GM12878 (cell line): ENCODE data around the gene DYNLL2. TPM values are rescaled to one million over a fixed set of nuclear protein-coding genes. Genes with fewer than 3 reads are reported as not detected.
A peak's percentile ranks its signal among the peaks of the same experiment; 100 is the strongest.

Experiments
- BACH1 ChIP-seq: fragments of 450-650 bp; IDR thresholded peaks from 2 replicates; pipeline ENCODE4 v1.6.1; 2017; ENCODE audit warnings: mild to moderate bottlenecking, borderline replicate concordance
- BHLHE40 ChIP-seq, 2 experiments: fragments of 450-650 bp in 1 of 2; IDR thresholded peaks; 2 replicates each; pipeline ENCODE4 v1.6.1; 2011 to 2017; ENCODE audit warnings: low read depth in 2 of 2, borderline replicate concordance in 1 of 2, improper control_type of control experiment in 1 of 2, low read length in 1 of 2, mild to moderate bottlenecking in 1 of 2
- CBX5 ChIP-seq: sonication (generic); IDR thresholded peaks from 2 replicates; pipeline ENCODE4 v1.6.1; 2016; ENCODE audit warnings: low read depth, moderate library complexity, mild to moderate bottlenecking, inconsistent platforms
- CREB1 ChIP-seq: IDR thresholded peaks from 2 replicates; pipeline ENCODE4 v1.6.1; 2012; ENCODE audit warnings: low read depth, mild to moderate bottlenecking, inconsistent platforms
- CREM ChIP-seq: IDR thresholded peaks from 2 replicates; pipeline ENCODE4 v1.6.1; 2014; ENCODE audit warnings: antibody characterized with exemption, low read depth
- DPF2 ChIP-seq: fragments of 450-650 bp; IDR thresholded peaks from 2 replicates; pipeline ENCODE4 v1.6.1; 2017; ENCODE audit warnings: mild to moderate bottlenecking
- GATAD2B ChIP-seq: fragments of 450-650 bp; conservative IDR thresholded peaks from 2 replicates; pipeline ENCODE4 v1.6.1; 2017; ENCODE audit warnings: low read depth, mild to moderate bottlenecking, moderate library complexity
- HDGF ChIP-seq: fragments of 450-650 bp; IDR thresholded peaks from 2 replicates; pipeline ENCODE4 v1.6.1; 2016; ENCODE audit warnings: antibody characterized with exemption
- IRF4 ChIP-seq: IDR thresholded peaks from 2 replicates; pipeline ENCODE4 v1.6.1; 2011; ENCODE audit warnings: low read depth, low read length
- KAT2A ChIP-seq: conservative IDR thresholded peaks from 2 replicates; pipeline ENCODE4 v1.6.1; 2011; ENCODE audit warnings: low read depth, low read length; ENCODE audit not compliant: control insufficient read depth
- LARP7 ChIP-seq: fragments of 450-650 bp; IDR thresholded peaks from 2 replicates; pipeline ENCODE4 v1.6.1; 2017; ENCODE audit warnings: mild to moderate bottlenecking
- NR2C1 ChIP-seq: fragments of 450-650 bp; IDR thresholded peaks from 2 replicates; pipeline ENCODE4 v1.6.1; 2017; ENCODE audit warnings: antibody characterized with exemption, mild to moderate bottlenecking, moderate library complexity
- RAD51 ChIP-seq: fragments of 450-650 bp; IDR thresholded peaks from 2 replicates; pipeline ENCODE4 v1.6.1; 2016; ENCODE audit warnings: moderate library complexity, mild to moderate bottlenecking, inconsistent platforms
- RFX5 ChIP-seq: IDR thresholded peaks from 2 replicates; pipeline ENCODE4 v1.6.1; 2011; ENCODE audit warnings: low read depth, low read length, improper control_type of control experiment
- SMARCA5 ChIP-seq: fragments of 450-650 bp; IDR thresholded peaks from 2 replicates; pipeline ENCODE4 v1.6.1; 2017; ENCODE audit warnings: mild to moderate bottlenecking
- SREBF1 ChIP-seq: IDR thresholded peaks from 2 replicates; pipeline ENCODE4 v1.6.1; 2012; ENCODE audit warnings: mild to moderate bottlenecking, low read length
- STAT1 ChIP-seq: fragments of 450-650 bp; conservative IDR thresholded peaks from 2 replicates; pipeline ENCODE4 v1.6.1; 2014; ENCODE audit warnings: antibody characterized with exemption, mild to moderate bottlenecking
- WRNIP1 ChIP-seq: IDR thresholded peaks from 2 replicates; pipeline ENCODE4 v1.6.1; 2011; ENCODE audit warnings: low read depth, low read length, improper control_type of control experiment, borderline replicate concordance
- ZNF24 ChIP-seq: fragments of 450-650 bp; IDR thresholded peaks from 2 replicates; pipeline ENCODE4 v1.6.1; 2017; ENCODE audit warnings: antibody characterized with exemption, mild to moderate bottlenecking
- ZNF384 ChIP-seq: IDR thresholded peaks from 2 replicates; pipeline ENCODE4 v1.6.1; 2012; ENCODE audit warnings: low read depth, mild to moderate bottlenecking, low read length, improper control_type of control experiment, borderline replicate concordance
- polyA plus RNA-seq, 11 experiments: library from polyadenylated mRNA; depleted of rRNA in 4 of 11; unstranded in 6 of 11; stranded (reverse) in 5 of 11; fragments of >200 nt; fragmentation: Nextera tagmentation in 4 of 11; fragmentation: Illumina TruSeq in 1 of 11; extraction: Ambion mirVana in 4 of 11; extraction: Trizol in 1 of 11; gene quantifications; 1 replicate in 1 of 11; 2 replicates in 10 of 11; pipeline versions ENCODE4 v1.2.1 to v1.2.3, GENCODE V29; 2011 to 2016; ENCODE audit warnings: inconsistent platforms in 2 of 11, missing spikeins in 2 of 11, low read depth in 1 of 11
- total RNA-seq, 4 experiments: library from RNA; depleted of rRNA in 3 of 4; stranded (reverse); fragments of >200 nt in 3 of 4; fragmentation: Illumina TruSeq in 1 of 4; extraction: Trizol in 1 of 4; gene quantifications; 2 replicates each; pipeline versions ENCODE4 v1.2.1 to v1.2.3, GENCODE V29; 2013 to 2021
- TF ChIP-seq, protein P1 (sequence below), 3 experiments: IDR thresholded peaks in 2 of 3; conservative IDR thresholded peaks in 1 of 3; 2 replicates each; pipeline ENCODE4 v1.5.1; 2011; ENCODE audit warnings: low read depth in 3 of 3, low read length in 3 of 3, mild to moderate bottlenecking in 3 of 3, control low read depth in 2 of 3, moderate library complexity in 2 of 3, inconsistent platforms in 1 of 3, mixed read lengths in 1 of 3; ENCODE audit not compliant: control insufficient read depth in 2 of 3, insufficient read depth in 1 of 3; ENCODE audit errors: extremely low read depth in 1 of 3
- TF ChIP-seq, protein P2 (sequence below): fragments of 150-350 bp; IDR thresholded peaks from 2 replicates; pipeline ENCODE4 v1.6.1; 2014; ENCODE audit warnings: mild to moderate bottlenecking, low read depth, low read length
- TF ChIP-seq, protein P3 (sequence below): fragments of 450-650 bp; formaldehyde crosslinking; IDR thresholded peaks from 2 replicates; pipeline ENCODE4 v1.5.0; 2022; ENCODE audit warnings: mild to moderate bottlenecking, missing genetic modification characterization
- TF ChIP-seq, protein P4 (sequence below): IDR thresholded peaks from 2 replicates; pipeline ENCODE4 v1.6.1; 2012; ENCODE audit warnings: low read length, inconsistent platforms

Gene DYNLL2
- total and polyA plus RNA-seq, 10 of the 15 experiments (the other 5 are each of a cell fraction or from before 2014, with no cell fraction given) = 0.62 to 19.2 (median 9.1) TPM

DNA sequence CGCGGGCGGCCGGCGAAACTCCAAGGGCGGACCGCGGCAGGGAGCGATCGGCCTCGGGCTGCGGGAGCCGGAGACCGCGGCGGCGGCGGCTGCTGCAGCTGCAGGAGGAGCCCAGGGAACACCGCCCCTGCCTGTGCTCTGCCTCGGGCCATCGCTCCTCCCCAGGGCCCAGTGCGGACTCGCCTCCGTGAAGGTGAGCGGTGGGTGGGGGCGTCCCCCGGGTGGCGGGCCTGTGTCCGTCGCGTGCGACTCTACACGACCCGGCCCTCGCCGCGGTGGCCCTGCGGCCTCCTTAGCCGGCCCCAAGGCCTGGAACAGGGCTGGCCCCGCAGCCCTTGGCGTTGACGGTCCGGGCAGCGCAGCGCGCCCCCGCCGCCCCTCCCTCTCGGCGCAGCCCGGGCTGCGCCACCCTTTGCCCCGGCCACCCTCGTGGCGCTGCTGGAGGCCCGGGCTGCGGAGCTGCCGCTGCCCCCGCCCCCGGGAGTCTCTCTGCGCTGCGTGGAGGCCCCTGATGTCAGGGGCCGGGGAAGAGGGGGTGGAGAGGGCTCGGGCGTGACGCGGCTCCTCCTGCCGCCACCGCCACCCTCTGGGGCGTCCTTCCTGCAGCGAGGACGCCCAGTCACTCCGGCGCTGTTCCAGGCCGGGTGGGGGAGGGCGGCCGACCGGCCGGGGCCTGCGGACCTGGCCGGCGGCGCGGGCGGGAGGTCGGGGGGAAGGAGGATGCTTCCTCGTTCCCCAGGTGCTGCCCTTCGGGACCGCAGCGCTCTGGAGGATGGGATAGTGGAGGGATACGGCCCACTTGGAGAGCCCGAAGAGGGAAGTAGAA, 485 bp downstream of the DYNLL2 start (continued):
- no peak for TF ChIP-seq IRF4
- no peak for TF ChIP-seq ZNF384
- TF ChIP-seq, protein P1, sequence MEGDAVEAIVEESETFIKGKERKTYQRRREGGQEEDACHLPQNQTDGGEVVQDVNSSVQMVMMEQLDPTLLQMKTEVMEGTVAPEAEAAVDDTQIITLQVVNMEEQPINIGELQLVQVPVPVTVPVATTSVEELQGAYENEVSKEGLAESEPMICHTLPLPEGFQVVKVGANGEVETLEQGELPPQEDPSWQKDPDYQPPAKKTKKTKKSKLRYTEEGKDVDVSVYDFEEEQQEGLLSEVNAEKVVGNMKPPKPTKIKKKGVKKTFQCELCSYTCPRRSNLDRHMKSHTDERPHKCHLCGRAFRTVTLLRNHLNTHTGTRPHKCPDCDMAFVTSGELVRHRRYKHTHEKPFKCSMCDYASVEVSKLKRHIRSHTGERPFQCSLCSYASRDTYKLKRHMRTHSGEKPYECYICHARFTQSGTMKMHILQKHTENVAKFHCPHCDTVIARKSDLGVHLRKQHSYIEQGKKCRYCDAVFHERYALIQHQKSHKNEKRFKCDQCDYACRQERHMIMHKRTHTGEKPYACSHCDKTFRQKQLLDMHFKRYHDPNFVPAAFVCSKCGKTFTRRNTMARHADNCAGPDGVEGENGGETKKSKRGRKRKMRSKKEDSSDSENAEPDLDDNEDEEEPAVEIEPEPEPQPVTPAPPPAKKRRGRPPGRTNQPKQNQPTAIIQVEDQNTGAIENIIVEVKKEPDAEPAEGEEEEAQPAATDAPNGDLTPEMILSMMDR (IDR thresholded peaks at IDR 0.05 in 2 of 3, conservative IDR thresholded peaks at IDR 0.05 in 1 of 3; ENCODE audit: control insufficient read depth in 2 of 3, extremely low read depth in 1 of 3, insufficient read depth in 1 of 3, low read depth in 3 of 3, low read length in 3 of 3) = no peak
- no peak for TF ChIP-seq CBX5
- TF ChIP-seq, protein P2, sequence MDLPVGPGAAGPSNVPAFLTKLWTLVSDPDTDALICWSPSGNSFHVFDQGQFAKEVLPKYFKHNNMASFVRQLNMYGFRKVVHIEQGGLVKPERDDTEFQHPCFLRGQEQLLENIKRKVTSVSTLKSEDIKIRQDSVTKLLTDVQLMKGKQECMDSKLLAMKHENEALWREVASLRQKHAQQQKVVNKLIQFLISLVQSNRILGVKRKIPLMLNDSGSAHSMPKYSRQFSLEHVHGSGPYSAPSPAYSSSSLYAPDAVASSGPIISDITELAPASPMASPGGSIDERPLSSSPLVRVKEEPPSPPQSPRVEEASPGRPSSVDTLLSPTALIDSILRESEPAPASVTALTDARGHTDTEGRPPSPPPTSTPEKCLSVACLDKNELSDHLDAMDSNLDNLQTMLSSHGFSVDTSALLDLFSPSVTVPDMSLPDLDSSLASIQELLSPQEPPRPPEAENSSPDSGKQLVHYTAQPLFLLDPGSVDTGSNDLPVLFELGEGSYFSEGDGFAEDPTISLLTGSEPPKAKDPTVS = no peak
- TF ChIP-seq, protein P3, sequence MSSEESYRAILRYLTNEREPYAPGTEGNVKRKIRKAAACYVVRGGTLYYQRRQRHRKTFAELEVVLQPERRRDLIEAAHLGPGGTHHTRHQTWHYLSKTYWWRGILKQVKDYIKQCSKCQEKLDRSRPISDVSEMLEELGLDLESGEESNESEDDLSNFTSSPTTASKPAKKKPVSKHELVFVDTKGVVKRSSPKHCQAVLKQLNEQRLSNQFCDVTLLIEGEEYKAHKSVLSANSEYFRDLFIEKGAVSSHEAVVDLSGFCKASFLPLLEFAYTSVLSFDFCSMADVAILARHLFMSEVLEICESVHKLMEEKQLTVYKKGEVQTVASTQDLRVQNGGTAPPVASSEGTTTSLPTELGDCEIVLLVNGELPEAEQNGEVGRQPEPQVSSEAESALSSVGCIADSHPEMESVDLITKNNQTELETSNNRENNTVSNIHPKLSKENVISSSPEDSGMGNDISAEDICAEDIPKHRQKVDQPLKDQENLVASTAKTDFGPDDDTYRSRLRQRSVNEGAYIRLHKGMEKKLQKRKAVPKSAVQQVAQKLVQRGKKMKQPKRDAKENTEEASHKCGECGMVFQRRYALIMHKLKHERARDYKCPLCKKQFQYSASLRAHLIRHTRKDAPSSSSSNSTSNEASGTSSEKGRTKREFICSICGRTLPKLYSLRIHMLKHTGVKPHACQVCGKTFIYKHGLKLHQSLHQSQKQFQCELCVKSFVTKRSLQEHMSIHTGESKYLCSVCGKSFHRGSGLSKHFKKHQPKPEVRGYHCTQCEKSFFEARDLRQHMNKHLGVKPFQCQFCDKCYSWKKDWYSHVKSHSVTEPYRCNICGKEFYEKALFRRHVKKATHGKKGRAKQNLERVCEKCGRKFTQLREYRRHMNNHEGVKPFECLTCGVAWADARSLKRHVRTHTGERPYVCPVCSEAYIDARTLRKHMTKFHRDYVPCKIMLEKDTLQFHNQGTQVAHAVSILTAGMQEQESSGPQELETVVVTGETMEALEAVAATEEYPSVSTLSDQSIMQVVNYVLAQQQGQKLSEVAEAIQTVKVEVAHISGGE = no peak
- TF ChIP-seq LARP7 = peak; percentile 91
- TF ChIP-seq RFX5 = no peak
- TF ChIP-seq STAT1 = no peak
- peak; percentile 71; the same call in 1 of the 2 replicates for TF ChIP-seq BACH1
- no peak for TF ChIP-seq NR2C1
- TF ChIP-seq RAD51 = no peak
- TF ChIP-seq SREBF1 = no peak
- TF ChIP-seq WRNIP1 = no peak
- TF ChIP-seq, protein P4, sequence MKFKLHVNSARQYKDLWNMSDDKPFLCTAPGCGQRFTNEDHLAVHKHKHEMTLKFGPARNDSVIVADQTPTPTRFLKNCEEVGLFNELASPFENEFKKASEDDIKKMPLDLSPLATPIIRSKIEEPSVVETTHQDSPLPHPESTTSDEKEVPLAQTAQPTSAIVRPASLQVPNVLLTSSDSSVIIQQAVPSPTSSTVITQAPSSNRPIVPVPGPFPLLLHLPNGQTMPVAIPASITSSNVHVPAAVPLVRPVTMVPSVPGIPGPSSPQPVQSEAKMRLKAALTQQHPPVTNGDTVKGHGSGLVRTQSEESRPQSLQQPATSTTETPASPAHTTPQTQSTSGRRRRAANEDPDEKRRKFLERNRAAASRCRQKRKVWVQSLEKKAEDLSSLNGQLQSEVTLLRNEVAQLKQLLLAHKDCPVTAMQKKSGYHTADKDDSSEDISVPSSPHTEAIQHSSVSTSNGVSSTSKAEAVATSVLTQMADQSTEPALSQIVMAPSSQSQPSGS = no peak
- peak; percentile 51; the same call in 1 of the 2 replicates for TF ChIP-seq CREB1
- no peak for TF ChIP-seq HDGF
- peak; percentile 79 for TF ChIP-seq DPF2
- TF ChIP-seq BHLHE40 (IDR thresholded peaks at IDR 0.05; ENCODE audit: borderline replicate concordance in 1 of 2, low read depth in 2 of 2, low read length in 1 of 2) = peak in 1 of 2 experiments; percentile 83; a peak in 2 of 4 replicates
- TF ChIP-seq GATAD2B = peak; percentile 81
- peak; percentile 42; the same call in 1 of the 2 replicates for TF ChIP-seq CREM
- TF ChIP-seq ZNF24 = no peak
- TF ChIP-seq KAT2A = no peak
- 0 out of 2 replicates have a peak, but pooled peaks have one; percentile 23 for TF ChIP-seq SMARCA5
